Tibial artery (tissue), 4 donors: ENCODE data around the gene IFTAP.
"Not testable (repeated sequence)": the region's sequence is repeated elsewhere in the genome, so short reads cannot be mapped to it uniquely, and the experiment has no call there.

Experiments
- DNase-seq, 2 donors: peaks; one replicate each; pipeline ENCODE4 v3.0.0-alpha.2; 2019
- H3K27ac ChIP-seq, 2 donors: fragments of 200-600 bp; sonication (generic) in 1 of 2; 1 replicate in 1 of 2; 2 replicates in 1 of 2; pipeline ENCODE4 v1.5.1; 2018 to 2019; ENCODE audit warnings: mild to moderate bottlenecking in 1 of 2
- H3K27me3 ChIP-seq, 2 donors: fragments of 200-600 bp; sonication (generic) in 1 of 2; one replicate each; pipeline versions ENCODE4 v1.5.1 to v1.6.0; 2016 to 2019
- H3K36me3 ChIP-seq, 3 donors: fragments of 200-600 bp; sonication (generic) in 2 of 3; one replicate each; pipeline ENCODE4 v1.5.1; 2016 to 2019; ENCODE audit warnings: mild to moderate bottlenecking in 2 of 3
- H3K4me1 ChIP-seq, 4 donors: fragments of 200-600 bp; sonication (generic) in 2 of 4; 1 replicate in 3 of 4; 2 replicates in 1 of 4; pipeline ENCODE4 v1.5.1; 2016 to 2019
- H3K4me3 ChIP-seq, 2 donors: fragments of 200-600 bp; sonication (generic) in 1 of 2; 1 replicate in 1 of 2; 2 replicates in 1 of 2; pipeline ENCODE4 v1.5.1; 2018 to 2019; ENCODE audit warnings: mild to moderate bottlenecking in 2 of 2
- H3K9me3 ChIP-seq, 3 donors: fragments of 200-600 bp; sonication (generic) in 1 of 3; one replicate each; pipeline ENCODE4 v1.5.1; 2016 to 2019
- intact Hi-C: fragments of 100-400 bp; cut with DNase I; formaldehyde crosslinking; loops from one replicate; pipeline ENCODE4 v1.15.0; 2023; ENCODE audit warnings: low total_unique reads
- TF ChIP-seq, protein P1 (sequence below), 2 experiments: fragments of 200-600 bp in 1 of 2; fragments of 450-650 bp in 1 of 2; IDR thresholded peaks; one replicate each; pipeline ENCODE4 v1.5.1; 2017 to 2019; ENCODE audit warnings: antibody characterized with exemption in 2 of 2, mild to moderate bottlenecking in 1 of 2, moderate library complexity in 1 of 2

IFTAP gene

DNA sequence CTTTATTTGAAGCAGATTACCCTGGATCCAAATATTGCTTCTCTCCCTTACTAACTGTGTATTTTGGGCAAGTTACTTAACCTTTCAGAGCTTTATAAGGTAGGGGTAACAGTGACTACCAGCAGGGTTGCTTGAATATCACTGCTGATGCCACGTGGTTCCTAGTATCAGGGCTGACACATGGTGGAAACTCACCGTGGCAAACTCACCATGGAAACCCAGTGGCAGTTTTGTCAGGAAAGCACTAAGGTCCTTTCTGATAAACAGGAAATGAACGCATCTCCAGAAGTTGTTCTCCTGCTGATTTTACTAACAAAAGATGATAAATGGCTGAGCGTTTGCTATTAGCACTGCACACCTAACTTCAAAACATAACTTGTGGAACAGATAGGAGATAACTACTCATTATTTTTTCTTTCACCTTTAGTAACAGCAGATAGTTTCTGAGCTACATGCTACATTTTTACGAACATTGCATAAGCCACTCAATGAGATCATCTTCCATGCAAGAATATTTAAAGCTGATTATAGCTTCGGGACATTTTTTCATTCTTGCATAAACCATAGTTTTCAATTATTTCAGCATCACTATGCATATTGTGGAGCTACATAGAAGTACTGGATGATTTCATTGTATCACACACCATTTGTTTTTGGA lies 63.4 kb downstream of the IFTAP start:
- Histone ChIP-seq H3K27me3 (no peaks in the 10 kb centered on the region), H3K4me3 (no peak overlapping the region), H3K36me3 (peaks cover 12 to 19% (median 14%) of the 10 kb centered on the region in 3 donors), H3K27ac (no peak overlapping the region), H3K9me3 (no peaks in the 10 kb centered on the region), H3K4me1 (no peaks in the 10 kb centered on the region)
- intact Hi-C loops: no loop called here
- TF ChIP-seq, protein P1, sequence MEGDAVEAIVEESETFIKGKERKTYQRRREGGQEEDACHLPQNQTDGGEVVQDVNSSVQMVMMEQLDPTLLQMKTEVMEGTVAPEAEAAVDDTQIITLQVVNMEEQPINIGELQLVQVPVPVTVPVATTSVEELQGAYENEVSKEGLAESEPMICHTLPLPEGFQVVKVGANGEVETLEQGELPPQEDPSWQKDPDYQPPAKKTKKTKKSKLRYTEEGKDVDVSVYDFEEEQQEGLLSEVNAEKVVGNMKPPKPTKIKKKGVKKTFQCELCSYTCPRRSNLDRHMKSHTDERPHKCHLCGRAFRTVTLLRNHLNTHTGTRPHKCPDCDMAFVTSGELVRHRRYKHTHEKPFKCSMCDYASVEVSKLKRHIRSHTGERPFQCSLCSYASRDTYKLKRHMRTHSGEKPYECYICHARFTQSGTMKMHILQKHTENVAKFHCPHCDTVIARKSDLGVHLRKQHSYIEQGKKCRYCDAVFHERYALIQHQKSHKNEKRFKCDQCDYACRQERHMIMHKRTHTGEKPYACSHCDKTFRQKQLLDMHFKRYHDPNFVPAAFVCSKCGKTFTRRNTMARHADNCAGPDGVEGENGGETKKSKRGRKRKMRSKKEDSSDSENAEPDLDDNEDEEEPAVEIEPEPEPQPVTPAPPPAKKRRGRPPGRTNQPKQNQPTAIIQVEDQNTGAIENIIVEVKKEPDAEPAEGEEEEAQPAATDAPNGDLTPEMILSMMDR (IDR thresholded peaks at IDR 0.05): no peak
- no peak for DNase-seq

- H3K9me3 ChIP-seq, H3K27ac ChIP-seq, H3K4me1 ChIP-seq, DNase-seq, H3K4me3 ChIP-seq, intact Hi-C loops, H3K27me3 ChIP-seq: not testable (repeated sequence)
- H3K36me3 ChIP-seq: peaks cover 11 to 19% (median 12%) of the 10 kb centered on the region in 3 donors
These were observed 67.1 kb downstream of the IFTAP start for GRCh38 chr11:36661359-36661758.

DNA sequence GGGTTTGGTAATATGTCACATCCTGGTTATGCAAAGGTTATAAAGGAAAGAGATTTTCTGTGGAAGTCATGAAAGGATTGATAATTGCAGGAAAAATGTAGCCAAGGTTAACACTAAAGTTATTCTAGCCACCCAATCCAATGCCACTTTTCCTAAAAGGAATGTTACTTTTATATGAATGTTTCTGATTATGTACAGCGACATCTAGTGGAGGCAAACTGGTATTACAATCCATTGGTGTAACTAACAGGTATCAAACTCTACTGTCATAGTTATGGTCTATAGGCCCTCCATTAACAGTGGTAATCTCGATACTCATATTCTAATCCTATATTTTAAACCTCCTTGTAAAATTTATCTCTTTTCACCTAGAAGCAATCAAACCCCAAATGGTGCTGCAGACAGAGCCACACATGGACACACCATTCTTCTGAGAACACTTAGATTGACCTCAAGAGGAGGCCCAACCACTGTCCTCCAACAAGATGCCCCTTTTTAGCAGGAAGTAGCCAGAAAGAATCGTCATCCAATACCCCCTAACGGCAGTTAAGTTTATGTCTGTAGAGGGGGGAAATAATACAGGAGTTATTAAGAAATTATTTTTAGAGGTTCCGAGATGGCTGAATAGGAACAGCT lies 78.6 kb downstream of the IFTAP start:
- TF ChIP-seq, protein P1 (IDR thresholded peaks at IDR 0.05): peak; percentile 75 to 80
- H3K36me3 ChIP-seq: peaks cover 0 to 4% (median 0%) of the 10 kb centered on the region in 3 donors
- intact Hi-C loops: loop anchor here (5.0 kb wide), 1 partner anchor 111 kb away; no protein-coding TSS in a partner anchor
- H3K4me1 ChIP-seq: no peaks in the 10 kb centered on the region
- no peaks in the 10 kb centered on the region for H3K27me3 ChIP-seq
- no peak overlapping the region for H3K27ac ChIP-seq
- H3K4me3 ChIP-seq: no peak overlapping the region
- peaks cover 0 to 5% (median 0%) of the 10 kb centered on the region in 3 donors for H3K9me3 ChIP-seq
- no peak for DNase-seq

DNA sequence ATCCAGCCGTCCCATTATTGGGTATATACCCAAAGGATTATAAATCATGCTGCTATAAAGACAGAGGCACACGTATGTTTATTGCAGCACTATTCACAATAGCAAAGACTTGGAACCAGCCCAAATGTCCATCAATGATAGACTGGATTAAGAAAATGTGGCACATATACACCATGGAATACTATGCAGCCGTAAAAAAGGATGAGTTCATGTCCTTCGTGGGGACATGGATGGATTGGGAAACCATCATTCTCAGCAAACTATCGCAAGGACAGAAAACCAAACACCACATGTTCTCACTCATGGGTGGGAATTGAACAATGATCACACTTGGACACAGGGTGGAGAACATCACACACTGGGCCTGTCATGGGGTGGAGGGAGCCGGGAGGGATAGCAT lies 85.2 kb downstream of the IFTAP start:
- intact Hi-C loops, H3K27ac ChIP-seq, DNase-seq, H3K4me1 ChIP-seq, H3K36me3 ChIP-seq, H3K4me3 ChIP-seq, H3K9me3 ChIP-seq, H3K27me3 ChIP-seq: not testable (repeated sequence)

DNA sequence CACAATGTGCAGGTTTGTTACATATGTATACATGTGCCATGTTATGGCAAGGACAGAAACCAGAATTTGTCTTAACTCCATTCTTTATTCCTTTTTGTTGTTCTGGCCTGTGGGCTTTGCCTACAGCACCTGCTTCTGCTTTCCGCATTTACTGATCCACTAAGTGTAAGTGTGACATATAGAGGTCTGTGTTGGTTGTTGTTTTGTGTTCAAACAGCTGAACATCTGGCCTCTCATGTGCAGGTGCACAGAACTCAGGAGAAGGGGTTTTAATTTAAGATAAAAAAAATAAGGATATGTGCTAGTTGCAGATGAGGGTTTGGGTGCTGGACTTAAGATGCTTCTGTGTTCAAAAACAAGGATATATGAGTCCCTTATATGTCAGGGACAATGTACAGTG lies 89.5 kb downstream of the IFTAP start:
- no peak overlapping the region for H3K27ac ChIP-seq
- DNase-seq: no peak
- no peak overlapping the region for H3K4me3 ChIP-seq
- H3K9me3 ChIP-seq: no peaks in the 10 kb centered on the region
- H3K27me3 ChIP-seq: peaks cover 0 to 2% of the 10 kb centered on the region in 2 donors
- H3K36me3 ChIP-seq: no peaks in the 10 kb centered on the region
- intact Hi-C loops: no loop called here
- TF ChIP-seq, protein P1 (IDR thresholded peaks at IDR 0.05): no peak
- no peaks in the 10 kb centered on the region for H3K4me1 ChIP-seq

DNA sequence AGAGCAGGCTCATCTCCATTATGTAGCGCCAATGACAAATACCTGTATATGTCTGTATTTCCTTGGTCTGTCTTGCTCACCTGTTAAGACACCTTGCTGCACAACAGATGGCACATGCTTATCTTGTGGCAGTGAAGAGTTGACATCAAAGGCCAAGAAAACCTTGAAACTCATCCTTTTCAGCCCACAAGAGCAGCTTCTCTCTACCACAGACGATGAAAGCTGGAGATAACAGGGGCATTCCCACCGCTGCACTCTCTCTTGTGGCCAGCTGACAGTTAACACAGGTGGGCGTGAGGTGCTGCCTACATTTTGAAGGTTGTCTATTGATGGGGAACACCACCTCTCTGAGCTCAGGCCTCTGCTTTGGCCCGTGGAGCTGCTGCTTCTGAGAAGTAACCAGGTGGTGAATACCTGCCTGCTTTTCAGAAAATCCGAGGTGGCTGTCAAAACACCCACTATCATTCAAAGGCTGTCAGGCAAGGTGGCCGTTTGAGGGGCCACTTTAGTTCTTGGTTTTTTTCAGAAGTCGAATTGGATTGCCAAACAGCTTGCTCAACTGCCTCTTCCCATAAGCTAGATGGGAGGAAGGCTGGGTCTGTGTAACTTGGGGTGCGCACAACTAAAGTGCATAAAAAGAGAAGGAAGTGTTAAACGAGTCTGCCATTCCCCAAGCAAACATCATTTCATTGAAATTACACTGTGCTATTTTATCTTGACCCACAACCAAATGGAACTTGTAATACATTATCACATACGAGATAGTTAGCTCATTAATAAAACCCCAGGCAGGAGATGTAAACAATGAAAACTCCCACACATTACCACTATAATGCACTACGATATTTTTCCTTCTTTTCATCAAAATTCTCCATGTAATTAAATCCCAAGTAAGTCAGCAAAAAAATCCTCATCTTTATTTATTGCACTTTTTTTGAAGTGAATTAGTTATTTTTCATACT lies 90.8 kb downstream of the IFTAP start:
- TF ChIP-seq, protein P1 (IDR thresholded peaks at IDR 0.05): no peak
- H3K9me3 ChIP-seq: no peaks in the 10 kb centered on the region

More for the DNA sequence above, 90.8 kb downstream of the IFTAP start:
- intact Hi-C loops: no loop called here
- DNase-seq: no peak
- H3K27me3 ChIP-seq: peaks cover 0 to 7% of the 10 kb centered on the region in 2 donors
- H3K4me1 ChIP-seq: no peaks in the 10 kb centered on the region
- no peaks in the 10 kb centered on the region for H3K36me3 ChIP-seq
- no peak overlapping the region for H3K4me3 ChIP-seq
- H3K27ac ChIP-seq: no peak overlapping the region
